Psoas muscle (tissue), 8 donors: ENCODE measurements around the gene RASD1. TPM values are rescaled to one million over a fixed set of nuclear protein-coding genes. Genes with fewer than 3 reads are reported as not detected.

Experiments
- ATAC-seq, 4 donors: fragments of 200-7000 bp; cut with Tn5 transposase; one replicate each; pipeline ENCODE4 v1.9.1; 2020; ENCODE audit warnings: moderate library complexity in 3 of 4, mild to moderate bottlenecking in 2 of 4
- DNase-seq, 2 donors: peaks; one replicate each; pipeline ENCODE4 v3.0.0-alpha.2; 2020
- H3K27ac ChIP-seq: fragments of 200-600 bp; one replicate; pipeline ENCODE4 v1.8.0; 2022
- H3K27me3 ChIP-seq, 3 donors: fragments of 200-600 bp in 1 of 3; one replicate each; pipeline versions ENCODE4 v1.6.1 to v1.8.0; 2013 to 2022; ENCODE audit warnings: low read length in 2 of 3, mild to moderate bottlenecking in 2 of 3, moderate library complexity in 1 of 3; ENCODE audit not compliant: insufficient read depth in 3 of 3
- H3K36me3 ChIP-seq, 2 donors: fragments of 200-600 bp in 1 of 2; one replicate each; pipeline versions ENCODE4 v1.6.1 to v1.8.0; 2013 to 2022; ENCODE audit warnings: low read depth in 1 of 2, mild to moderate bottlenecking in 1 of 2, moderate library complexity in 1 of 2; ENCODE audit not compliant: insufficient read depth in 1 of 2
- H3K4me1 ChIP-seq: fragments of 200-600 bp; one replicate; pipeline ENCODE4 v1.8.0; 2022
- H3K4me3 ChIP-seq: fragments of 200-600 bp; one replicate; pipeline ENCODE4 v1.8.0; 2022; ENCODE audit warnings: mild to moderate bottlenecking
- H3K9me3 ChIP-seq: fragments of 200-600 bp; one replicate; pipeline ENCODE4 v1.8.0; 2022
- WGBS, 3 donors: extraction: QIAGEN DNeasy Blood & Tissue Kit; methylation state at CpG; one replicate each; pipeline versions ENCODE4 v1.1.6 to v1.1.7; 2013; 5-methylcytosine and 5-hydroxymethylcytosine counted together
- intact Hi-C, 2 donors: fragments of 100-400 bp; cut with DNase I; formaldehyde crosslinking; loops; one replicate each; pipeline versions ENCODE4 v1.11.0 to v1.14.2; 2022
- polyA plus RNA-seq, 3 donors: library from polyadenylated mRNA; stranded (reverse); fragments of 200-250 nt; gene quantifications; one replicate each; pipeline ENCODE4 v1.2.3, GENCODE V29; 2013
- total RNA-seq, 4 donors: library from RNA; stranded (reverse); fragmentation: NEBNext Ultra II Directional in 2 of 4; extraction: Animal tissue kit (Norgen Biotek cat#: 25700) in 2 of 4; gene quantifications; one replicate each; pipeline versions ENCODE4 v1.2.1 to v1.2.4, GENCODE V29; 2021 to 2023
- TF ChIP-seq, protein P1 (sequence below): fragments of 200-600 bp; IDR thresholded peaks from one replicate; pipeline ENCODE4 v1.8.0; 2022; ENCODE audit warnings: antibody characterized with exemption
- donor health status: healthy with polysubstance abuse.
- donor health status: DM: no; HTN: no; CAD: no; lungs with moderate emphysema.
- donor health status: Bipolar disorder and iron deficiency.
- donor health status: healthy.
- donor health status: DM: yes; HTN: yes; CAD: no.
- donor health status: DM: no; HTN: no; CAD: no.
- donor health status: DM: no; HTN: no; CAD: no.
- donor health status: DM: yes; HTN: yes; CAD: no.

The RASD1 gene
- total and polyA plus RNA-seq, 7 donors, result 4.4 to 436 (median 26.5) TPM

DNA sequence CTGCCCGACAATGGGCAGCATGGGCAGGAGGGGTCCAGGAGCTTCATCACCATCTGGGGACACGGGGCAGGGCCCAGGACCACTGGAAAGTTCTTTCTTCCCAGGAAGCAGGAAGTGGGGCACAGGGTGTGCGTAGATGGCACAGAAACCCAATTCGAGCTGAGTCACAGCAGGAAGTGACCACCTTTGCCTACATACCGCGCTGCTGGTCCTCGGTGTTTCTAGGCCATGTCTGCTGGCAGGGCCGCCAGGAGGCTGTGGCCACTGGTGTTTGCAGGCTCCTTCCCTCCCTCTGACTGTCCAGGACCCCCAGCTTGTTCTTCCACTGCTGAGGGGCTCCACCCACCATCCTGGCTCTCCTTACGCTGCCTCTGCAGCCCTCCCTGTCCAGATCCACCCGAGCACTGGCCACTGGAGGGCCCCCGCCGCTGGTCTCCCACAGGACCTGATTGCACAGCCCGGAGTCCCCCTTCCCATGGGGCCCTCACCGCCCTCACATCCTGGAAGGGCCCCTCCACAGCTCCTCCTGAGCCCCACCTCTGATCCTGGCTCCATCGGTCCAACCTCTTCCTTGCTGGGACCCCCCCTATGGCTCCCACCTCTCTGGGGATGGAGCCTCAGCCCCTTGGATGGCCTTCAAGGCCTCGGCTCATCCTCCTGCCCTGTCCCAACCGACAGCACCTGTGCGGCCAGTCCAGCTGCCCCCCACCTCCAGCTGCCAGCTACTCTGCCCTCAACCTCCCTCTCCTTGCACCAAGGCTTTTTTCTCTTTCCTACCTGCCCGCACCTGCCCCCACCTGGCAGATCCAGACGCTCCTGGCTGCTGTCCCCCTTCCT is 14.5 kb upstream of the RASD1 start:
- WGBS, 3 donors, result 89 to 95% (median 90%) methylated on average over 18 to 20 of the region's 20 CpGs
- H3K27ac ChIP-seq, result no peak overlapping the region
- H3K4me1 ChIP-seq, result peaks cover 16% of the 10 kb centered on the region
- H3K27me3 ChIP-seq, result no peaks in the 10 kb centered on the region
- no peak overlapping the region for H3K4me3 ChIP-seq
- TF ChIP-seq, protein P1, sequence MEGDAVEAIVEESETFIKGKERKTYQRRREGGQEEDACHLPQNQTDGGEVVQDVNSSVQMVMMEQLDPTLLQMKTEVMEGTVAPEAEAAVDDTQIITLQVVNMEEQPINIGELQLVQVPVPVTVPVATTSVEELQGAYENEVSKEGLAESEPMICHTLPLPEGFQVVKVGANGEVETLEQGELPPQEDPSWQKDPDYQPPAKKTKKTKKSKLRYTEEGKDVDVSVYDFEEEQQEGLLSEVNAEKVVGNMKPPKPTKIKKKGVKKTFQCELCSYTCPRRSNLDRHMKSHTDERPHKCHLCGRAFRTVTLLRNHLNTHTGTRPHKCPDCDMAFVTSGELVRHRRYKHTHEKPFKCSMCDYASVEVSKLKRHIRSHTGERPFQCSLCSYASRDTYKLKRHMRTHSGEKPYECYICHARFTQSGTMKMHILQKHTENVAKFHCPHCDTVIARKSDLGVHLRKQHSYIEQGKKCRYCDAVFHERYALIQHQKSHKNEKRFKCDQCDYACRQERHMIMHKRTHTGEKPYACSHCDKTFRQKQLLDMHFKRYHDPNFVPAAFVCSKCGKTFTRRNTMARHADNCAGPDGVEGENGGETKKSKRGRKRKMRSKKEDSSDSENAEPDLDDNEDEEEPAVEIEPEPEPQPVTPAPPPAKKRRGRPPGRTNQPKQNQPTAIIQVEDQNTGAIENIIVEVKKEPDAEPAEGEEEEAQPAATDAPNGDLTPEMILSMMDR, result no peak
- intact Hi-C loops, result no loop called here
- DNase-seq (peak; percentile 16 to 43), ATAC-seq (no peak)
- no peaks in the 10 kb centered on the region for H3K9me3 ChIP-seq
- no peaks in the 10 kb centered on the region for H3K36me3 ChIP-seq

DNA sequence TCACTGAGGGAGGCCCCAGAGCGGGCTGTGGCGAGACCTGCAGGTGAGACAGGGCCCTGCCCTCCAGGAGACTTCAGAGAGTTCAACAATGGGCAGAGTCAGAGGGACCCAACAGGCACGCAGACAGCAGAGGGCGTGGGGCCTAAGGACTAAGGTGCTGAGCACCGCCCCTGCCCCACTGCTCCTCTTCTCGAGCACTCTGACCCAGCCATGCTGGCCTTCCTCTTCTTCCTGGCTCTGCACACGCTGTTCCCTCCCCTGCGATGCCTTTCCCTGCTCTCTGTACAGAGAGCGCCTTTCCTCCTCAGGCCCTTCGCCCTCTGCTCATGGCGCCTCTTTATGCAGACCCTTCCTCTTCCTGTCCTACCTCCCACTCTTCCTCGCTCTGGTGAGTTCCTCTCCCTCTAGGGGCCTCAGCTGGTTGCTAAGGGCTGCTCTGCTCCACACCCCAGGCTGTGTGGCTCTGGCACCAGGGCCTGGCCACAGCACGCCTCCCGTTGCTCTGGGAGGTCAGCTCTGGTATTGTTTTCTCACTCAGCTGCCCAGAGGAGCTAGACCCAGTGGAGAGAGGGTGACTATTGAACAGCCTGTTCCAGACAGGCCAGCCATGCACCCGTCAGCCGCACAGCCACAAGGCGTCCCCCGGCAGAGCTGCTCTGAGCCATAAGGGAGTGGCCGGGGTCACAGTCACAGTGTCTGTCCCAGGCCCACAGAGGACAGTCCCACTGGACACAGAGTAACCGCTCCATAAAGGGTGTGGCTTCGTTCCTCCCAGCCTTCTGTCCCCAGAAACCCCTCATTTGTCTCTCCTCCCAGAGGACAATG is 13.6 kb upstream of the RASD1 start:
- 91 to 96% (median 93%) methylated on average over 21 of the region's 21 CpGs for WGBS, 3 donors
- DNase-seq, result peak; percentile 9 to 37
- intact Hi-C loops, result no loop called here

DNA sequence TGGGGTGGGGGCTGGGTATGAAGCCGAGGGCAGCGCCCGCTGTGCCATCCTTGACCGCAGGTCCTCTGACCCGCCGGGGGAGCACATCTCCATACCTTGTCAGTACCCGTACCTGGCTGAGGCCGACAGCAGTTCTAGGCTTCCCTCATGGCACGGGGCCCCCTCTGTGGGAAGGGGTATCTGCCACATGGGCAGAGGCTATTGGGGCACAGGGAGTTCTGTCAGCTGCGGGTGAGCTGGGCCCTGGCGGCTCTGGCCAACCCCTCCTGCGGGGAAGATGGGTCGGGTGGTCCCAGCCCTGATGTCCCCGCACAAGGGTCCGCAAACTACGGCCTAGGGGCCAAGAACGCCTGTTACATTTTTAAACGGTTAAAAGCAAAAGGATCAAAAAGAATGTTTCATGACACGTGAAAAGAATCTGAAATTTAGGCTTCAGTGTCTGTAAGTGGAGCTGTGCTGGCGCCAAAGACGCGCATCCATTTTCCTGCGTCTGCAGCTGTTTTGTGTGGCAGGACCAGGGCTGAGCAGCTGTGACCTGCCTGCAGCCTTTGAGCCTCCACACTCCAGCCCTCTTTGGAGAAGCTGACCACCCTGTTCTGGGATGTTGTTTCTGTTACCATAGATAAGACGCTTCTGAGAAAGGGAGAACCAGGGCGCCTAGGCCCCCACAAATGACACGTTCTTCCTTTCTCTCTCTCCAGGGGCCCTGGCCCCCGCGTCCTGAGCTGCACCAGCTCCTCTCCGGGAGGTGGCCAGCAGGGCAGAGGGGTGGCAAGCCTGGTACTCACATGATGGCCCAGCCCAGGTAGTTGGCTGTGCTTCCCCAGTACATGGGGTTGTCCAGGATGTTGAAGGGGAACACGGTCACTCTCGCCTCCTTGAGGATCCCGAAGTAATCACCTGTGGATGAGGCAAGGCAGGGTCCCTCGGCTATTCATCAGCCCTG is 12.7 kb upstream of the RASD1 start:
- Histone ChIP-seq H3K27me3 (no peaks in the 10 kb centered on the region), H3K9me3 (no peaks in the 10 kb centered on the region), H3K4me3 (no peak overlapping the region), H3K27ac (no peak overlapping the region), H3K36me3 (no peaks in the 10 kb centered on the region), H3K4me1 (peaks cover 16% of the 10 kb centered on the region)
- ATAC-seq (no peak), DNase-seq (peak; percentile 9 to 48)
- TF ChIP-seq, protein P1, result no peak
- intact Hi-C loops, result no loop called here
- 85 to 95% (median 86%) methylated on average over 32 to 33 of the region's 33 CpGs for WGBS, 3 donors

More for the DNA sequence above, 13.6 kb upstream of the RASD1 start:
- no peak overlapping the region for H3K27ac ChIP-seq
- no peaks in the 10 kb centered on the region for H3K9me3 ChIP-seq
- H3K4me1 ChIP-seq, result peaks cover 16% of the 10 kb centered on the region
- no peak overlapping the region for H3K4me3 ChIP-seq
- TF ChIP-seq, protein P1, result no peak
- no peaks in the 10 kb centered on the region for H3K36me3 ChIP-seq
- H3K27me3 ChIP-seq, result no peaks in the 10 kb centered on the region
- ATAC-seq, result no peak

DNA sequence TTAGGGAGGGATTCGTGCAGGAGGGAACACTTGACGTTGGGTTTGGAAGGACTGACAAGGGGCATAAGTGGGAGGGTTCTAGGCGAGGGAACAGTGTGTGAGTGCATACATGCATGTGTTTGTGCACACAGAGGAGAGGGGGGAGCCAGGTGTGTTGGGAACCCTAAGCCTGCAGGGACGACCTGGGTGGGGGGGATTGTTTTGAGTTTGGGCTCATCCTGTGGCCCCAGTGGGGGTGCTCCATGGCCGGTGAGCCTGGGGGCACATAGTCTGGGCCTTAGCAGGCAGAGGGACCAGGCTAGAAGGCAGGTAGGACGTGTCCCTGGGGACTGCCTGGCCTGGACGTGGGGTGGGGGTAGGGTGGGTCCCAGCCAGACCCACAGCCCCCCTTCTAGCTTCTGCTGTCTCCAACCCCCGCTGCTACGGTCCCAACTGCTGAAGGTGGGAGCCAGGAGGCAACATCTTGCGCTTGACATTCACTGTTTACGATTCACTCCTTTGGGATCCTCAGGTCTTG is 11.9 kb upstream of the RASD1 start:
- DNase-seq, result peak; percentile 4 to 46
- Histone ChIP-seq H3K27me3 (no peaks in the 10 kb centered on the region), H3K4me3 (no peak overlapping the region), H3K36me3 (no peaks in the 10 kb centered on the region), H3K4me1 (peaks cover 16% of the 10 kb centered on the region), H3K9me3 (no peaks in the 10 kb centered on the region), H3K27ac (no peak overlapping the region)
- TF ChIP-seq, protein P1, result no peak
- intact Hi-C loops, result no loop called here
- no peak for ATAC-seq
- WGBS, 3 donors, result 91 to 93% (median 93%) methylated on average over 11 of the region's 11 CpGs
